Measurements from ENCODE around the gene ZNF827.

DNA sequence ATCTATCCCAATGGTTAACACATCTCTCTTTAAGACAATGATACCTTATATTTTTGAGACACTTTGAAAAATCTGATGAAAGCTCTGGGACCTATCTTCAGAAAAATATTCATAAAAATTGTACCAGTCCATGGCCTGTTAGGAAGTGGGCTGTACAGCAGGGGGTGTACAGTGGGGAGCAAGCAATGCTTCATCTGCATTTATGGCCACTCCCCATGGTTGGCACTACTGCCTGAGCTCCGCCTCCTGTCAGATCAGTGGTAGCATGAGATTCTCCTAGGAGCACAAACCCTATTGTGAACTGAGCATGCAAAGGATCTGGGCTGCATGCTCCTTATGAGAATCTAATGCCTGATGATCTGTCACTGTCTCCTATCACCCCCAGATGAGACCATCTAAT is 216.1 kb downstream of the ZNF827 start:
- TF ChIP-seq, protein P1, sequence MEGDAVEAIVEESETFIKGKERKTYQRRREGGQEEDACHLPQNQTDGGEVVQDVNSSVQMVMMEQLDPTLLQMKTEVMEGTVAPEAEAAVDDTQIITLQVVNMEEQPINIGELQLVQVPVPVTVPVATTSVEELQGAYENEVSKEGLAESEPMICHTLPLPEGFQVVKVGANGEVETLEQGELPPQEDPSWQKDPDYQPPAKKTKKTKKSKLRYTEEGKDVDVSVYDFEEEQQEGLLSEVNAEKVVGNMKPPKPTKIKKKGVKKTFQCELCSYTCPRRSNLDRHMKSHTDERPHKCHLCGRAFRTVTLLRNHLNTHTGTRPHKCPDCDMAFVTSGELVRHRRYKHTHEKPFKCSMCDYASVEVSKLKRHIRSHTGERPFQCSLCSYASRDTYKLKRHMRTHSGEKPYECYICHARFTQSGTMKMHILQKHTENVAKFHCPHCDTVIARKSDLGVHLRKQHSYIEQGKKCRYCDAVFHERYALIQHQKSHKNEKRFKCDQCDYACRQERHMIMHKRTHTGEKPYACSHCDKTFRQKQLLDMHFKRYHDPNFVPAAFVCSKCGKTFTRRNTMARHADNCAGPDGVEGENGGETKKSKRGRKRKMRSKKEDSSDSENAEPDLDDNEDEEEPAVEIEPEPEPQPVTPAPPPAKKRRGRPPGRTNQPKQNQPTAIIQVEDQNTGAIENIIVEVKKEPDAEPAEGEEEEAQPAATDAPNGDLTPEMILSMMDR (tag by site-specific recombination; IDR thresholded peaks at IDR 0.05) = no peak
- TF ChIP-seq KLF8 (tag by site-specific recombination; IDR thresholded peaks at IDR 0.05) (no peak), YY1 (tag by site-specific recombination; IDR thresholded peaks at IDR 0.05) (no peak), ZSCAN23 (tag by site-specific recombination; IDR thresholded peaks at IDR 0.05) (no peak), ZNF530 (tag by site-specific recombination; IDR thresholded peaks at IDR 0.05; ENCODE audit: low read depth) (no peak), ZNF341 (tag by site-specific recombination; IDR thresholded peaks at IDR 0.05; ENCODE audit: low read depth) (no peak)
- TF ChIP-seq, protein P2, sequence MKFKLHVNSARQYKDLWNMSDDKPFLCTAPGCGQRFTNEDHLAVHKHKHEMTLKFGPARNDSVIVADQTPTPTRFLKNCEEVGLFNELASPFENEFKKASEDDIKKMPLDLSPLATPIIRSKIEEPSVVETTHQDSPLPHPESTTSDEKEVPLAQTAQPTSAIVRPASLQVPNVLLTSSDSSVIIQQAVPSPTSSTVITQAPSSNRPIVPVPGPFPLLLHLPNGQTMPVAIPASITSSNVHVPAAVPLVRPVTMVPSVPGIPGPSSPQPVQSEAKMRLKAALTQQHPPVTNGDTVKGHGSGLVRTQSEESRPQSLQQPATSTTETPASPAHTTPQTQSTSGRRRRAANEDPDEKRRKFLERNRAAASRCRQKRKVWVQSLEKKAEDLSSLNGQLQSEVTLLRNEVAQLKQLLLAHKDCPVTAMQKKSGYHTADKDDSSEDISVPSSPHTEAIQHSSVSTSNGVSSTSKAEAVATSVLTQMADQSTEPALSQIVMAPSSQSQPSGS (tag by site-specific recombination; IDR thresholded peaks at IDR 0.05; ENCODE audit: low read depth) = no peak
- TF ChIP-seq, protein P3, sequence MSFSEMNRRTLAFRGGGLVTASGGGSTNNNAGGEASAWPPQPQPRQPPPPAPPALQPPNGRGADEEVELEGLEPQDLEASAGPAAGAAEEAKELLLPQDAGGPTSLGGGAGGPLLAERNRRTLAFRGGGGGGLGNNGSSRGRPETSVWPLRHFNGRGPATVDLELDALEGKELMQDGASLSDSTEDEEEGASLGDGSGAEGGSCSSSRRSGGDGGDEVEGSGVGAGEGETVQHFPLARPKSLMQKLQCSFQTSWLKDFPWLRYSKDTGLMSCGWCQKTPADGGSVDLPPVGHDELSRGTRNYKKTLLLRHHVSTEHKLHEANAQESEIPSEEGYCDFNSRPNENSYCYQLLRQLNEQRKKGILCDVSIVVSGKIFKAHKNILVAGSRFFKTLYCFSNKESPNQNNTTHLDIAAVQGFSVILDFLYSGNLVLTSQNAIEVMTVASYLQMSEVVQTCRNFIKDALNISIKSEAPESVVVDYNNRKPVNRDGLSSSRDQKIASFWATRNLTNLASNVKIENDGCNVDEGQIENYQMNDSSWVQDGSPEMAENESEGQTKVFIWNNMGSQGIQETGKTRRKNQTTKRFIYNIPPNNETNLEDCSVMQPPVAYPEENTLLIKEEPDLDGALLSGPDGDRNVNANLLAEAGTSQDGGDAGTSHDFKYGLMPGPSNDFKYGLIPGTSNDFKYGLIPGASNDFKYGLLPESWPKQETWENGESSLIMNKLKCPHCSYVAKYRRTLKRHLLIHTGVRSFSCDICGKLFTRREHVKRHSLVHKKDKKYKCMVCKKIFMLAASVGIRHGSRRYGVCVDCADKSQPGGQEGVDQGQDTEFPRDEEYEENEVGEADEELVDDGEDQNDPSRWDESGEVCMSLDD (tag by site-specific recombination; IDR thresholded peaks at IDR 0.05) = no peak

Data from HEK293 (cell line).